ENCODE measurements around the gene OR4D11. TPM values are rescaled to one million over a fixed set of nuclear protein-coding genes. Genes with fewer than 3 reads are reported as not detected.
"Not testable (repeated sequence)": the region's sequence is repeated elsewhere in the genome, so short reads cannot be mapped to it uniquely, and the experiment has no call there.

Gene OR4D11
- total RNA-seq, 2 experiments from 2014 or later, result not detected

GRCh38 chr11:59528711-59529110, 25.3 kb downstream of the OR4D11 start:
- no peak for DNase-seq
- no peak for ATAC-seq (ENCODE audit: low read depth)
- Mint-ChIP-seq H3K4me1 (peaks cover 1% of the 10 kb centered on the region), H3K27ac (no peak overlapping the region), H3K27me3 (peaks cover 28% of the 10 kb centered on the region), H3K36me3 (no peaks in the 10 kb centered on the region), H3K9me3 (no peaks in the 10 kb centered on the region), H3K4me3 (no peak overlapping the region)
- POLR2A ChIA-PET, result no interaction called here

- ATAC-seq (ENCODE audit: low read depth) (no peak), DNase-seq (no peak)
- no peaks in the 10 kb centered on the region for H3K36me3 Mint-ChIP-seq
- peaks cover 18% of the 10 kb centered on the region for H3K27me3 Mint-ChIP-seq
- peaks cover 6% of the 10 kb centered on the region for H3K4me1 Mint-ChIP-seq
- H3K27ac Mint-ChIP-seq, result no peak overlapping the region
- H3K4me3 Mint-ChIP-seq, result no peak overlapping the region
- no peaks in the 10 kb centered on the region for H3K9me3 Mint-ChIP-seq
- POLR2A ChIA-PET, result no interaction called here
These were observed 29.2 kb downstream of the OR4D11 start for GRCh38 chr11:59532620-59533019.

- peaks cover 9% of the 10 kb centered on the region for H3K27me3 Mint-ChIP-seq
- no peak for DNase-seq
- ATAC-seq (ENCODE audit: low read depth), result no peak
- POLR2A ChIA-PET, result interaction anchor here (0.5 kb wide), 1 partner anchor 279 kb away, joined by 7 read pairs; no protein-coding TSS in a partner anchor
- H3K4me1 Mint-ChIP-seq, result peaks cover 9% of the 10 kb centered on the region
- no peak overlapping the region for H3K27ac Mint-ChIP-seq
- no peaks in the 10 kb centered on the region for H3K9me3 Mint-ChIP-seq
- H3K36me3 Mint-ChIP-seq, result no peaks in the 10 kb centered on the region
- H3K4me3 Mint-ChIP-seq, result no peak overlapping the region
These were observed 31.3 kb downstream of the OR4D11 start for GRCh38 chr11:59534676-59535075.

GRCh38 chr11:59542142-59542810, 38.9 kb downstream of the OR4D11 start:
- Mint-ChIP-seq H3K9me3 (no peaks in the 10 kb centered on the region), H3K4me3 (no peak overlapping the region), H3K36me3 (no peaks in the 10 kb centered on the region), H3K27ac (no peak overlapping the region), H3K27me3 (peaks cover 5% of the 10 kb centered on the region), H3K4me1 (peaks cover 4% of the 10 kb centered on the region)
- DNase-seq, result no peak
- ATAC-seq (ENCODE audit: low read depth), result no peak
- POLR2A ChIA-PET, result no interaction called here

GRCh38 chr11:59543713-59544112, 40.3 kb downstream of the OR4D11 start:
- POLR2A ChIA-PET, result interaction anchor here (0.6 kb wide), 1 partner anchor 105 kb away, joined by 3 read pairs; no protein-coding TSS in a partner anchor
- not testable (repeated sequence) for H3K27me3 Mint-ChIP-seq; H3K9me3 Mint-ChIP-seq; H3K36me3 Mint-ChIP-seq; H3K4me1 Mint-ChIP-seq; H3K27ac Mint-ChIP-seq; H3K4me3 Mint-ChIP-seq; ATAC-seq (ENCODE audit: low read depth); DNase-seq

- DNase-seq (no peak), ATAC-seq (ENCODE audit: low read depth) (no peak)
- Mint-ChIP-seq H3K27ac (no peak overlapping the region), H3K4me1 (peaks cover 5% of the 10 kb centered on the region), H3K4me3 (no peak overlapping the region), H3K27me3 (peaks cover 3% of the 10 kb centered on the region), H3K9me3 (no peaks in the 10 kb centered on the region), H3K36me3 (no peaks in the 10 kb centered on the region)
- POLR2A ChIA-PET, result no interaction called here
These were observed 41.4 kb downstream of the OR4D11 start for GRCh38 chr11:59544869-59545178.

GRCh38 chr11:59545179-59546020, 42.0 kb downstream of the OR4D11 start:
- POLR2A ChIA-PET, result no interaction called here
- no peaks in the 10 kb centered on the region for H3K9me3 Mint-ChIP-seq
- H3K36me3 Mint-ChIP-seq, result no peaks in the 10 kb centered on the region
- ATAC-seq (ENCODE audit: low read depth), result no peak
- peaks cover 6% of the 10 kb centered on the region for H3K4me1 Mint-ChIP-seq
- H3K27me3 Mint-ChIP-seq, result peaks cover 2% of the 10 kb centered on the region
- no peak for DNase-seq
- no peak overlapping the region for H3K27ac Mint-ChIP-seq
- no peak overlapping the region for H3K4me3 Mint-ChIP-seq

- H3K27me3 Mint-ChIP-seq; H3K27ac Mint-ChIP-seq; H3K4me3 Mint-ChIP-seq; DNase-seq; POLR2A ChIA-PET; H3K9me3 Mint-ChIP-seq; ATAC-seq (ENCODE audit: low read depth); H3K36me3 Mint-ChIP-seq: not testable (repeated sequence)
- H3K4me1 Mint-ChIP-seq, result peaks cover 16% of the 10 kb centered on the region
These were observed 44.4 kb downstream of the OR4D11 start for GRCh38 chr11:59547605-59548308.

- peaks cover 2% of the 10 kb centered on the region for H3K27me3 Mint-ChIP-seq
- H3K9me3 Mint-ChIP-seq, result no peaks in the 10 kb centered on the region
- no peak for DNase-seq
- no peak for ATAC-seq (ENCODE audit: low read depth)
- no peak overlapping the region for H3K27ac Mint-ChIP-seq
- POLR2A ChIA-PET, result interaction anchor here (1.1 kb wide), 1 partner anchor 9 kb away, joined by 5 read pairs; no protein-coding TSS in a partner anchor
- peaks cover 17% of the 10 kb centered on the region for H3K4me1 Mint-ChIP-seq
- H3K4me3 Mint-ChIP-seq, result no peak overlapping the region
- no peaks in the 10 kb centered on the region for H3K36me3 Mint-ChIP-seq
These were observed 44.9 kb downstream of the OR4D11 start for GRCh38 chr11:59548309-59548656.

GRCh38 chr11:59550368-59550841, 47.0 kb downstream of the OR4D11 start:
- Mint-ChIP-seq H3K9me3 (no peaks in the 10 kb centered on the region), H3K27ac (peak overlapping the region; percentile 82), H3K4me3 (peak overlapping the region; percentile 86), H3K27me3 (peaks cover 4% of the 10 kb centered on the region), H3K36me3 (no peaks in the 10 kb centered on the region), H3K4me1 (peaks cover 18% of the 10 kb centered on the region)
- POLR2A ChIA-PET, result interaction anchor here (1.1 to 1.7 kb wide), 3 partner anchors 11 to 118 kb away, joined by 4 to 9 read pairs (median 4); partner anchors contain the start of gene PATL1
- ATAC-seq (ENCODE audit: low read depth) (peak; percentile 93), DNase-seq (peak; percentile 86)

GRCh38 chr11:59550842-59551658, 47.7 kb downstream of the OR4D11 start:
- H3K36me3 Mint-ChIP-seq, result no peaks in the 10 kb centered on the region
- H3K4me3 Mint-ChIP-seq, result peak overlapping the region; percentile 86
- no peaks in the 10 kb centered on the region for H3K9me3 Mint-ChIP-seq
- H3K27me3 Mint-ChIP-seq, result peaks cover 11% of the 10 kb centered on the region
- peak; percentile 37 for ATAC-seq (ENCODE audit: low read depth)
- POLR2A ChIA-PET, result interaction anchor here (1.7 kb wide), 1 partner anchor 10 kb away, joined by 9 read pairs; no protein-coding TSS in a partner anchor
- H3K4me1 Mint-ChIP-seq, result peaks cover 24% of the 10 kb centered on the region
- peak; percentile 72 for DNase-seq
- peak overlapping the region; percentile 82 for H3K27ac Mint-ChIP-seq

GRCh38 chr11:59551659-59552521, 48.5 kb downstream of the OR4D11 start:
- peaks cover 32% of the 10 kb centered on the region for H3K4me1 Mint-ChIP-seq
- no peaks in the 10 kb centered on the region for H3K36me3 Mint-ChIP-seq
- no peak for ATAC-seq (ENCODE audit: low read depth)
- H3K4me3 Mint-ChIP-seq, result peak overlapping the region; percentile 86
- peaks cover 12% of the 10 kb centered on the region for H3K27me3 Mint-ChIP-seq
- peak overlapping the region; percentile 82 for H3K27ac Mint-ChIP-seq
- no peaks in the 10 kb centered on the region for H3K9me3 Mint-ChIP-seq
- POLR2A ChIA-PET, result interaction anchor here (0.7 to 0.9 kb wide), 2 partner anchors 21 to 64 kb away, joined by 3 to 5 read pairs; partner anchors contain the start of gene OSBP
- no peak for DNase-seq
